Activated B cell treated with CpG ODN at 0.5 μM for 24 hours (primary cell): ENCODE measurements around the gene SLF2. TPM values are rescaled to one million over a fixed set of nuclear protein-coding genes. Genes with fewer than 3 reads are reported as not detected.
"Not testable (repeated sequence)": the region's sequence is repeated elsewhere in the genome, so short reads cannot be mapped to it uniquely, and the experiment has no call there.

Experiments
- ATAC-seq: fragments of 200-7000 bp; cut with Tn5 transposase; one replicate; pipeline ENCODE4 v1.10.0; 2021; ENCODE audit warnings: low read depth, mild to moderate bottlenecking, moderate library complexity
- CTCF ChIA-PET: fragments of 350-600 bp; sonication (Branson Sonifier 250); formaldehyde crosslinking; loops from one replicate; lab custom pipeline; 2021; ENCODE audit warnings: antibody characterized with exemption; lab: Charles Lee
- POLR2A ChIA-PET: fragments of 350-600 bp; sonication (Branson Sonifier 250); formaldehyde crosslinking; loops from one replicate; lab custom pipeline; 2021; ENCODE audit warnings: antibody characterized with exemption; lab: Charles Lee
- DNase-seq: peaks from one replicate; pipeline ENCODE4 v3.0.0; 2022
- H3K27ac Mint-ChIP-seq: one replicate; pipeline ENCODE4 v1.8.0; 2020; ENCODE audit warnings: mixed read lengths
- H3K27me3 Mint-ChIP-seq: one replicate; pipeline ENCODE4 v1.8.0; 2021; ENCODE audit warnings: mixed read lengths
- H3K36me3 Mint-ChIP-seq: one replicate; pipeline ENCODE4 v1.8.0; 2021; ENCODE audit warnings: low read depth, mixed read lengths
- H3K4me1 Mint-ChIP-seq: one replicate; pipeline ENCODE4 v1.8.0; 2021; ENCODE audit warnings: mixed read lengths
- H3K4me3 Mint-ChIP-seq: one replicate; pipeline ENCODE4 v1.8.0; 2020; ENCODE audit warnings: mild to moderate bottlenecking, mixed read lengths
- H3K9me3 Mint-ChIP-seq: one replicate; pipeline ENCODE4 v1.8.0; 2020; ENCODE audit warnings: mixed read lengths
- intact Hi-C: fragments of 100-400 bp; cut with micrococcal nuclease; formaldehyde crosslinking; loops from one replicate; pipeline ENCODE4 v1.15.1; 2024
- total RNA-seq: library from RNA; stranded (reverse); gene quantifications from 2 replicates; pipeline ENCODE4 v1.2.3, GENCODE V29; 2022
- TF ChIP-seq, protein P1 (sequence below): fragments of 200-600 bp; IDR thresholded peaks from one replicate; pipeline ENCODE4 v1.8.0; 2022; ENCODE audit warnings: antibody characterized with exemption, mild to moderate bottlenecking

The SLF2 gene
- total RNA-seq, 1 donor from 2014 or later = 35.5 TPM

DNA sequence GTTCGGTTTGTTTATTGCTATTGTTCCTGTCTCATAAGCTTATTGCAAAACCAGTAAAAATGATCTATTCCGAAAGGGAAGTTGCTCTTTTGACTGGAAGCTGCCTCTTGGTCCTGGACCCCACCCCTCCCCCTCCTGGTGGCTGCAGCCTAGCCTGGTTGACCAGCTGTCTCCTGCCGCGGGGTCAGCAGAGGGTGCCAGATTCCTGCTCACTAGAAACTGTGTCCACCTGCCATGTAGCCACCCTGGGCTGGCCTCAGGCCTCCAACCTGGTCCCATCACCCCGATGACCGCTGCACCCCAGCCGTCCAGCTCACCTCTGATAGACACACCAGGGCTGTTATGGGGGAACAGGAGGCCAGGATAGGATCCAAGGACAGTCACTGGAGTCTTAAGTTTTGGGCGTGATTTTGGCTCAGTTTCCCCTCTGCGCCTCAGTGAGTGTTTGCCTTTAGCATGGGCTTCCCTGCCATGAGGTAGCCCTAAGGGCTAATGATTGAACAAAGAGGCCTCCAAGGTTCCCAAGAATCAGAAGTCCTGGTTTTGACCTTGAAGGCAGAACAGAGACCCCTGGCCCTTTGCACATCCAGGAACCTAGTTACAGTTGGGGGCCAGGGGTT is 32.9 kb upstream of the SLF2 start:
- no peak overlapping the region for H3K27ac Mint-ChIP-seq
- H3K9me3 Mint-ChIP-seq = no peaks in the 10 kb centered on the region
- H3K27me3 Mint-ChIP-seq = peaks cover 7% of the 10 kb centered on the region
- no peaks in the 10 kb centered on the region for H3K36me3 Mint-ChIP-seq
- ATAC-seq (no peak), DNase-seq (no peak)
- ChIA-PET POLR2A (no interaction called here), CTCF (no interaction called here)
- no peaks in the 10 kb centered on the region for H3K4me1 Mint-ChIP-seq
- no peak overlapping the region for H3K4me3 Mint-ChIP-seq
- intact Hi-C loops = loop anchor here (10.0 kb wide), 1 partner anchor 135 kb away; the partner anchor contains the start of gene PAX2
- TF ChIP-seq, protein P1, sequence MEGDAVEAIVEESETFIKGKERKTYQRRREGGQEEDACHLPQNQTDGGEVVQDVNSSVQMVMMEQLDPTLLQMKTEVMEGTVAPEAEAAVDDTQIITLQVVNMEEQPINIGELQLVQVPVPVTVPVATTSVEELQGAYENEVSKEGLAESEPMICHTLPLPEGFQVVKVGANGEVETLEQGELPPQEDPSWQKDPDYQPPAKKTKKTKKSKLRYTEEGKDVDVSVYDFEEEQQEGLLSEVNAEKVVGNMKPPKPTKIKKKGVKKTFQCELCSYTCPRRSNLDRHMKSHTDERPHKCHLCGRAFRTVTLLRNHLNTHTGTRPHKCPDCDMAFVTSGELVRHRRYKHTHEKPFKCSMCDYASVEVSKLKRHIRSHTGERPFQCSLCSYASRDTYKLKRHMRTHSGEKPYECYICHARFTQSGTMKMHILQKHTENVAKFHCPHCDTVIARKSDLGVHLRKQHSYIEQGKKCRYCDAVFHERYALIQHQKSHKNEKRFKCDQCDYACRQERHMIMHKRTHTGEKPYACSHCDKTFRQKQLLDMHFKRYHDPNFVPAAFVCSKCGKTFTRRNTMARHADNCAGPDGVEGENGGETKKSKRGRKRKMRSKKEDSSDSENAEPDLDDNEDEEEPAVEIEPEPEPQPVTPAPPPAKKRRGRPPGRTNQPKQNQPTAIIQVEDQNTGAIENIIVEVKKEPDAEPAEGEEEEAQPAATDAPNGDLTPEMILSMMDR = no peak

DNA sequence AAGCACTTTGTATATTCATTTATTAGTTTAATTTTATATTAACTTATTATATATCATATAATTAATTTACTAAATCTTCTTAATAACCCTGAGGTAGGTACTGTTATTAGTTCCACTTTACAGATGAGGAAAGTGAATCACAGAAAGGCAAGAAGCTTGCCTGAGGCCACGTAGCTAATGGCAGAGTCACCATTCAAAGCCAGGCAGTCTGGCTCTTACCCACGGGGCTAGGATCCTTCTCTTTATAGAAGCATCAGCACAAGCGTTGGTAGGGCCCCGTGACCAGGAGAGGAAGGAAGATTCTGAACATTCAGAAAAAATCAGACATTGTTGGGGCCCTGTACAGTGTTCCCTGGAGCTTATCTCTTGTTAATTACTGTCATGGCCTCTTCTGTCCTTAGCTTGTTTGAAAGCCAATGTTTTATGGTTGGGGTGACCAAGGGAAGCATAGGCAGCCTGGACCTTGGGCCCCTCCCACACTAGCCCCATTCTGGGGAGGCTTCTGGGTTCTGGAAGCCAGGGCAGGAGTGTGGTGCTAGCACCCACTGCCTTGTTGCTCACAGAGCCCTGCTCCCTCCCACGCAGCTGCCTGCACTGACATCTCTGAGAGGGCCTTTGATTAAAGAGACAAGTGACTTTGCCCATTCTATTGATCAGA is 31.1 kb upstream of the SLF2 start:
- no peak for DNase-seq
- intact Hi-C loops = no loop called here
- no peak overlapping the region for H3K27ac Mint-ChIP-seq
- CTCF ChIA-PET = interaction anchor here (0.7 to 1.0 kb wide), 2 partner anchors 187 to 321 kb away, joined by 3 to 5 read pairs; no protein-coding TSS in a partner anchor
- TF ChIP-seq, protein P1 = no peak
- H3K4me1 Mint-ChIP-seq = no peaks in the 10 kb centered on the region
- H3K36me3 Mint-ChIP-seq = no peaks in the 10 kb centered on the region
- no peaks in the 10 kb centered on the region for H3K9me3 Mint-ChIP-seq
- peaks cover 11% of the 10 kb centered on the region for H3K27me3 Mint-ChIP-seq
- H3K4me3 Mint-ChIP-seq = no peak overlapping the region
- POLR2A ChIA-PET = no interaction called here
- no peak for ATAC-seq

DNA sequence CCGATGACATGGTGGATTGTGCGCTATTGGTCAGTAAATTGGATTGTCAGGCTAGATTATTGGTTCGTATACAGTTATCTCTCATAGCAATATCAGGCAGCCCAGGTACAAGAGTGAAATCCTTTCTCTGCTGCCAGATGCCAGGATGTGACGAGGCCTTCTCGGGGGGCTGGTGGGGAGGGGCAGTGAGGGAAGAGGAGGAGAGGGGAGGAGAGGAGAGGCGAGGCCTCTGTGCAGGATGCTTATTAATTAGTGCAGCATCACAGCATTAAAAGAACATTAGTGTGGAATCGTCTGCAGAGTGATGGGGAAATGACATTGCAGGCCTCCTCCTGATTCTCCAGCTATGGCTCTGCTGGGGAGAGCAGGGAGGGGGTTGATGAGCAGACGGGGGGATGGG is 30.5 kb upstream of the SLF2 start:
- ChIA-PET CTCF (interaction anchor here (0.7 kb wide), 1 partner anchor 188 kb away, joined by 5 read pairs; no protein-coding TSS in a partner anchor), POLR2A (no interaction called here)
- no peaks in the 10 kb centered on the region for H3K9me3 Mint-ChIP-seq
- DNase-seq = no peak
- intact Hi-C loops = no loop called here
- no peaks in the 10 kb centered on the region for H3K4me1 Mint-ChIP-seq
- no peaks in the 10 kb centered on the region for H3K36me3 Mint-ChIP-seq
- H3K27me3 Mint-ChIP-seq = peaks cover 13% of the 10 kb centered on the region
- TF ChIP-seq, protein P1 = no peak
- ATAC-seq = no peak
- no peak overlapping the region for H3K27ac Mint-ChIP-seq
- no peak overlapping the region for H3K4me3 Mint-ChIP-seq

DNA sequence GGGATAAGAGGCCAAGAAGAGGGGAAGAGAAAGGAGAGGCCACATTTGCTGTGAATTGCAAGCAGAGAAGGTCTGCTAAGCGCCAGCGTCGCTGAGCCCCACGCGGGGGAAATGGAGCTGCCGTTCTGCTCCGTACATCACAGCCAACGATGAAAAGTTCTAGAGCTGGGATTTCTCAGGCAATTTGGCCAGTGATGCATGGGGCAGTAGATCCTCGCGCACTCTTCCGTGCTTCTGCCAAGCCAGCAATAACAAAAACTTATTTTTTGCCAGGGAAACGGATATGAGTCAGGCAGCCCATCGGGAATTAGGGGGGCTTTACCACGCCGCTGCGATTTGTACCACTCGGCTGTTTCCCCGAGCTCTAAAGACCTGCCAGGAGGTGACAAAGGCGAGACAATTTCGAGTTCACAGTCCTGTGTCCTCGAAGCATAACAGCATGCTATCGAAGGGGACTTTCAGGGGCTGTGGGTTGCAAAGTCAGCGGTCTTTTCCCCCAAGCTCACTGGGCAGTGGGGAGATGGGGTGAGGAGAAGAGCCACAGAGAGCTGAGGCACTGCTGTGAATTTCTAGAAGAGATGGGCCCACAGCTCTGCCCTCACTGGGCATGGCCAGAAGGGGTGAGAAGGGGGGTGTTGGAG is 30.0 kb upstream of the SLF2 start:
- DNase-seq (no peak), ATAC-seq (no peak)
- H3K4me1 Mint-ChIP-seq = no peaks in the 10 kb centered on the region
- CTCF ChIA-PET = interaction anchor here (0.7 kb wide), 1 partner anchor 188 kb away, joined by 5 read pairs; no protein-coding TSS in a partner anchor
- no peaks in the 10 kb centered on the region for H3K9me3 Mint-ChIP-seq
- H3K27me3 Mint-ChIP-seq = peaks cover 9% of the 10 kb centered on the region
- POLR2A ChIA-PET = no interaction called here
- intact Hi-C loops = no loop called here
- no peak overlapping the region for H3K4me3 Mint-ChIP-seq
- no peaks in the 10 kb centered on the region for H3K36me3 Mint-ChIP-seq
- no peak overlapping the region for H3K27ac Mint-ChIP-seq
- TF ChIP-seq, protein P1 = no peak

DNA sequence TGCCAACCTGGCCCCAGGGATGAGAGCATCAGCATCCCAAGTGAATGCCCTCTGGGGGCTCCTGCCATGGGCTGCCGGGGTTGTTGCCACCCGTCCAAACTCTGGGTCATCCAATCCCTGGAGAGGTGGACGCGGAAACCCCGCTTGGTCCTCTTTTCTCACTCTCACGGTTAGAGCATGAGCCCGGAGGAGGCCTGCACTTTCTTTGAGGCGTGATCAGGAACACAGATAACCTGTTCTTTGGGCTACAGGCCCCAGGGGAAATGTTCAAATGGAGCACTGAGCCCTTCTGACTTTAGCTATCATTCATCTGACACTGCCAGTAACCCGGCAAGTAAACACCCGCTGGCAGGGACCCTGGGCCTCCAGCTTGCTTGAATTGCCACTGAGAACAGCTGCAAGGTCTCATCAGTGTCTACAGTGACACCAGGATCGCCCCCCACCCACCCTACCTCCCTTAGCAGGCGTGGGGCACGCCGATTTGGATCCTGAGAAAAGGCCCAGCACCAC is 29.4 kb upstream of the SLF2 start:
- ChIA-PET CTCF (no interaction called here), POLR2A (no interaction called here)
- H3K36me3 Mint-ChIP-seq = no peaks in the 10 kb centered on the region
- ATAC-seq (no peak), DNase-seq (no peak)
- H3K27ac Mint-ChIP-seq = no peak overlapping the region
- TF ChIP-seq, protein P1 = no peak
- no peaks in the 10 kb centered on the region for H3K9me3 Mint-ChIP-seq
- intact Hi-C loops = no loop called here
- H3K4me3 Mint-ChIP-seq = no peak overlapping the region
- peaks cover 8% of the 10 kb centered on the region for H3K27me3 Mint-ChIP-seq
- H3K4me1 Mint-ChIP-seq = no peaks in the 10 kb centered on the region

DNA sequence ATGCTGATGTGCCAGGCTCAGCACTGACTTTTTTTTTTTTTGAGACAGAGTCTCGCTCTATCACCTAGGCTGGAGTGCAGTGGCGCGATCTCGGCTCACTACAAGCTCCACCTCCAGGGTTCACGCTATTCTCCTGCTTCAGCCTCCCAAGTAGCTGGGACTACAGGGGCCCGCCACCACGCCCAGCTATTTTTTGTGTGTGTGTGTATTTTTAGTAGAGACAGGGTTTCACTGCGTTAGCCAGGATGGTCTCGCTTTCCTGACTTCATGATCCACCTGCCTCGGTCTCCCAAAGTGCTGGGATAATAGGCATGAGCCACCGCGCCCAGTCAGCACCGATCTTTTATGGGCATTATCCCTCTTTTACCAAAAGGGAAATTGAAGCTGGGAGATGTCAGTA is 27.2 kb upstream of the SLF2 start:
- ATAC-seq, H3K4me1 Mint-ChIP-seq, H3K9me3 Mint-ChIP-seq, intact Hi-C loops, H3K4me3 Mint-ChIP-seq, DNase-seq, CTCF ChIA-PET, POLR2A ChIA-PET, H3K36me3 Mint-ChIP-seq, H3K27ac Mint-ChIP-seq: not testable (repeated sequence)
- H3K27me3 Mint-ChIP-seq = peaks cover 28% of the 10 kb centered on the region
